ENCODE results near the gene NRP1.

NRP1 gene

DNA sequence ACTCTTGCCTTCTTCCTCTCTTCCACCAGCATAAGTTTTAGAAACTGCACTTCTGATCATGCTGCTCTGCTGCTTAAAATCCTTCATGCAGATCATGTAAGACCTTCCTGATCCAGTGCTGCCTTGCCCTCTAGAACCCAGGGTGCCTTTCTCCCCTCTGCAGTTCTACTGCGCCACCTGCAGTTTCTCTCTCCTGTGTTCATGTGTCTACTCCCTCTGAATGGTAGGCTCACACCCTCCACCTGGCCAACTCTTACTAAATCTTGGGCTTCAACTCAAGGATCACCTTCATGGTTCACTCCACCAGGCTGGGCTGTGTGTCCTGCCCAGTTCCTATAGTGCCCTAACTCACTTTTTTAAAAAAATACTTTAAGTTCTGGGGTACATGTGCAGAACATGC is 201.8 kb downstream of the NRP1 start:
- DNase-seq, result no peak

DNA sequence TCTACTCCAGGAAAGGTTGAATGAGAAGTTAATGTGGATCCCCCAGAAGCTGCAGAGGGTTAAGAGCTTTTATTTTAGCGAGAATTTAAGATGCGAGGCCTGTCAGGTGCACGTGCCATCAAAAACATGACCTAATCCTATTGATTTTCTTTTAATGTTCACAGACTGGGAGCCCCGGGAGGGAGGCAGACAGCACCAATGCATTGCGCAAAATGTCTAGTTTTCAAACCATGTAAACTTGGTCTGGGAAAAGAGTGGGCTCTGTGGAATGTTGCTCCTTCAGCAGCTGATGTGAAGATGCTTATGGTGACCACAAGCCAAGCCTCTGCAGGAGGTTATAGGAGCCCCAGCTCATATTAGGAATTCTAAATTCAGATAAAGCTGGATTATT is 204.5 kb downstream of the NRP1 start:
- DNase-seq, result no peak

DNA sequence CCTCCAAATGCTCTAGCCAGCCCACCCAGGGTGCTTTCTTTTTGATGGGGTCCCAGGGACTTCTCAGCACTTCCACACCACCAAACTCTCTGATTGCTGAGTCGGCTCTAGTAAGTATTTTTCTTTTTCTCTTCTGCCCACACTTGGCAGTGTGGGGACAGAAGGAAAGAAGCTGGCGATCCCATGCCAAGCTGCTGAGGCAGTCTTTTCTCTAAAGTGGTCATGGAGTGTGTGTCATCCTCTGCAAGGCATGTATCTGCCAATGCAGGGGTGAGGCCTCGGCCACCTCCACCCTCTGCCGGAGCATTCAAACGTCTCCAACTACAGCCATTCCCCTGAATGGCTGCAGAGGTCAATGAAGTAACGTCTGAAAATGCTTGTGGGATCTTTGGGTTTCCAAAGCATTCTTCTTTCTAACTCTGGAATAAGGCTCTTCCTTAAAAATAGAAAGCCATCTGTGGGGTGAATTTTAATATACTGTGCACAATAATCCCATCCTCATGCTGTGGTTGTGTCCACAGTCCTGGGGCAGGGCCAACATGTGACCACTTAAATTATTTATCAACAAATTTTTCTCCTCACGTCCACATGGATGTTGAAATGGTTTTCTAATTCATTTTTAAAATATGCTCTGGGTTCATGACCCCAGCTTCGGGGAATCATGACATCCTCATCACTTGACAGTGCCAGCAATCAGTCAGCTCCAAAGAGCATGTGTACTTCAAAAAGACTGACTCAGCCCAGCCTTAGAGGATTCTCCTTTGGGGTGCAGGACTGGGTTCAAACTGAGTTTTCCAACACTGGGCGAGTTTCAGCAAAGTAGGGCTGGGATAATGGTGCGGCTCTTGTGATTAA is 205.1 kb downstream of the NRP1 start:
- DNase-seq, result no peak

DNA sequence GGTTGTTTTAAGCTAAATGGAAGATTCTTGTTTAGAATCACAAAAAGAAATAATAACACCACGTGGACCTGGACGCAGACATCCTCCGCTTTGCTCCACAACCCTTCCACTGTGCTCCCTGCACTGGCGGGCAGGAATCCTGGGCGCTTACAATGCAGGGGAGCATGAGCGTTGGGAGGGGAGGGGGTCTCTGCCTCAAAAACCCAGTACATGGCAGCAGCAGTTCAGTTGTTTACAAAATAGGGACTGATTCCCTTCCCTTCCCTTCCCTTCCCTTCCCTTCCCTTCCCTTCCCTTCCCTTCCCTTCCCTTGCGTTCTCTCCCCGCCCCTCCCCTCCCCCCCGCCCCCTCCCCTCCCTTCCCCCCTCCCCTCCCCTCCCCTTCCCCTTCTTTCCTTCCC is 206.8 kb downstream of the NRP1 start:
- DNase-seq, result no peak
